NCI-H128 (cell line): ENCODE measurements around the gene GATA5.

Source experiments
- DNase-seq: peaks from one replicate; lab custom pipeline; 2025; ENCODE audit not compliant: unreplicated experiment; lab: John Stamatoyannopoulos, UW

GATA5 gene

DNA sequence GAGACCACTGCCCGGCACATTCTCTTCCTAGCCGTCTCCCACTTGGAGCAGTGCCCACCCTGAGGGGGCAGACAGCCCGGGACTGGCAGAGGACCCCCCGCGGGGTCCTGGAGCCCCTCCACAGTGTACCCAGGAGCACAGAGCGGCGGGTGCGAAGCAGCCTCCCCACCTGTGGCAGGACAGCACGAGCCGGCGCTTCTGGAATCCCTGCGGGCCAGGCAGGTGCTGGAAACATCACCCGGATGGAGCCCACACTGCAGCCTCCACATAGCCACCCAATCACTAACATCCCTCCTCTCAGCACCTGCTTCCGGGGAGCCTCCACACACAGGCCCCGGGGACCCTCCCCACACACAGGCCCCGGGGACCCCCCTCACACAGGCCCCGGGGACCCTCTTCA lies 18.7 kb downstream of the GATA5 start:
- no peak for DNase-seq

DNA sequence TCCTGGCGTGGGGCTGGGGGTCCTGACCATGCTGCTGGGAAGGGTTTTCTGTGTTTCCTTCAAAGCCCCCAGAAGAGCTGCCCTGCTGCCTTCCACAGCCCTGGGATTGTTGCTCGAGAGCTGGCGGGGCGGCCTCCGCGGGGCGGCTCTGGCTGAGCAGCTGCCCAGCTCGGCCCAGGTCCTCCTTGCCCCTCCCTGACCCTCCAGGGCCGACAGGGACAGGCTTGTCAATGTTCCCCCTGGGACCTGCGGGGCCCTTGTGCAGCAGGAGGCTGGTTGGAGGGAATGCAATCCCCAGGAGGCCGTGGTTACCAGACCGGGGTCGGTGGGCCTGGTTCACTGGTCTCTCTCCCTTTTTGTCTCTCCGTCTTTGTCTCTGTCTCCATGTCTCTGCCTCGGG lies 19.9 kb downstream of the GATA5 start:
- no peak for DNase-seq

DNA sequence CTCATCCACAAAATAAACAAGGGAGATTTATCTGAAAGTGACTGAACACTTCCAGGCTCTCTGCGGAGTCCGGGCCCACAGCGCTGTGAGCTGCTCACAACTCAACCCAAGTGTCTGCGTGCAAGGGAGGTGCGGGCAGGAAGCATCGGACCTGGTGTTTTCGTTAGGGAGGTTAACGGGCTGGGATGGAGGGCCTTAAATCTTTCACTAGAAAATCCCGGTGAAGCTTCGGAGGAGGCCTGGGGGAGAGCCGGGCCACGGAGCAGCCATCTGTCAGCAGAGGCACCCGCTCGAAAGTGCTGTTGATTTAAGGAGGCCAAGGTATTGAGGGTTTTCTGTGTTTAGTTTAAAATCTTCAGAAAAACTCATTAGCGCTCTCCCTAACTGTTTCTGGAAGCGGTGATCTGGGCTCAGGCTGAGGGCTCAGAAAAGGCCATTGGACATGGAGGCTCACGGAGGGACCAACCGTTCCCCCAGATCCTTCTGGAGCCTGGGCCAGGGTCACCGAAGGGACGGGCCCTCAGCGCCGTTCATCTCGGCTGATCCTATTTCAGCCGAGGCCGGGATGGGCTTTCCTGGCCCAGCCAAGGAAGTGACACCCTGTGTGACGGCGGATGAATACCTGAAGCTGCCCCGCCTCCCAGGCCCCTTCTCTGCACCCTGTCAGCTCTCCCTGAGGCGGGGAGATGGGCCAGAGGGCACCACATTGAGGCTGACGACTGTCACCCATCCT lies 20.7 kb downstream of the GATA5 start:
- no peak for DNase-seq

DNA sequence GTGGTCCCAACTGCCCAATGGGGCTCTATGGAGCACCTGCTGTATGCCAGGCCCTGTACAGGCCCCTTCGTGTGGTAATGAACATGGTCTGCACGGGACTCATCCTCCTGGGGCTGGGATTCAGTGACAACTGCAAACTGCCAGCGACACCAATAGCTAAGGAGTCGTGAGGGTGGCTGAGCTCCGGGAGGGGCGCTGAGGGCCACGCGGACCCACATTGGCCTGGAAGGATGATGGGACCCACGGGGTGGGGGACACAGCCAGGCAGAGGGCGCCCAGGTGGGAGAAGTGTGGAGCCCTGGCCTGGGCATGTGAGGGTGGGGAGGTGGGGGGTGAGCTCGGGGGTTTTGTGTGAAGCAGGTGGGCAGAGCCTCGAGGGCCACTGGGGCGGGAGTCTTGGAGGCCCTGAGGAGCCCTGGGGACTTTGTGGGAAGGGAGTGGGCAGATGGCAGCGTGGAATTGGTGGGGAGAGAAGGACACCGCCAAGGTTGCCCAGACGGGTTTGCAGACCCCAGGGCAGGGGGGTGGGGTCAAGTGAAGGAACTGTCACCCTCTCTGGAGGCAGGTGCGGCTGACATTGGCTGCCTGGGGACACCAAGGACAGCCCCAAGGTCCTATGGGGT lies 22.5 kb downstream of the GATA5 start:
- no peak for DNase-seq

DNA sequence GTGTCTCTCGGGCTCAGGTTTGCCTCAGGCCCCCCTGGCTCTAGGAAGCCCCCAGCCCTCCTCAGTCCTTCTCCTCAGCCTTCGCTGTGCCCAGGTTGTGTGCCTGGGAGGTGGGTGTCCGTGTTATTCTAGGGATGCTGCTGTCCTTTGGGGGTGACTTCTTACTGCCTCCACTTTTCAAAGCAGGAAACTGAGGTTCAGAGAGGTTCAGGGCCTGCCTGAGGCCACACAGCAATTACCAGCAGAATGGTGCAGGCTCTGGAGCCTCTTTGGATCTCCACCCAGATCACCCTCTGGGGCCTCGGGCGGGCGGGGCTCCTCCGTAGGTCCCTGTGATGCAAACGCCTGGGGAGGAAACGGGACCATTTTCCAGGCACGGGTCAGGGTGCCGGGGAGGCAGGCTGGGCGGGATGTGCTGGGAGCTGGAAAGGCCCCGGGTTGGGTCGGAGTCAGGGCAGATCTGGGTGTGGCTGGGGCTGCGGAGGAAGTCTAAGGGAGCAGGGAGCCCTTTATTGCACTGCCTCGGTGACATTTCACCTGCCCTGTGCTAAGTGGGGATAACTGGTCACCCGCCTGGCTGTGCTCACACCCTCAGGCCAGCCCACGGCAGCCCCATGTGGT lies 23.2 kb downstream of the GATA5 start:
- no peak for DNase-seq

DNA sequence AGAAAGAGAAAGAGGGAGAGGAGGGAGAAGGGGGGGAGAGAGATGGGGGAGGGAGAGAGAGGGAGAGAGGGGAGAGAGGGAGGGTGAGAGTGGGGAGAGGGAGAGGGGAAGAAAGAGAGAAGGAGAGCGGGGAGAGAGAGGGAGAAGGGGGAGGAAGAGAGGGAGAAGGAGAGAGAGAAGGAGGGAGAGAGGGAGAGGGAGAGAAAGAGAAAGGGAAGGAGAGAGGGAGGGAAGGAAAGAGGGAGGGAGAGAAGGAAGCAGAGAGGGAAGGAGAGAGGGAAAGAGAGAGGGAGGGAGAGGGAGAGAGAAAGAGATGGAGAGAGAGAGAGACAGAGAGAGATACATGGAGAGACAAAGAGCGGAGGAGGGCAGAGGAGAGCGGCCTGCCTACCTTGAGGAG lies 23.8 kb downstream of the GATA5 start:
- no peak for DNase-seq

DNA sequence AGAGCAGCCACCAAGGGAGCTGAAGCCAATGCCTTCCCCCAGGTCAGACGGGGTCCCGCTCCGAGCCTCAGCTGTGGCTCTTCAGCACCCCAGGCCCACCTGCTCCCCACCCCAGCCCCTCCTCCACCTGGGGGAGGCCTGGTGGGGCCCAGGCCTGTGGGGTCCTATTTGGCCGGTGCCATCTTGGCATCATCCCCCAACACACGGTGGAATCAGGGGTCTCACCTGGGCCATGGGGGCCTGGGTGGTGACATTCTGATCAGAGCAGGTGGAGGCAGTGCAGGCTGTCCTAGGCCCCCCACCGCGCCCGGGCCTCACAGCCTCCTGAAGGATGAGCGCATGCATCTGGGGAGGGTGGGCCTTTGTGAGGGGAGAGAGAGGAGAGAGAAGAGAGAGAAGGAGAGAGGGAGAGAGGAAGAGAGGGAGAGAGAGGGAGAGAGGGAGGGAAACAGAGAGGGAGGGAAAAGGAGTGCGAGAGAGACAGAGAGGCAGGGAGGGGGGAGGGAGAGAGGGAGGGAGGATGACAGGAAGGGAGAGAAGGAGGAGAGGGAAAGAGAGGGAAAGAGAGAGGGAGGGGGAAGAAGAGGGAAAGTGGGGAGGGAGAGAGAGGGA lies 24.5 kb downstream of the GATA5 start:
- no peak for DNase-seq

DNA sequence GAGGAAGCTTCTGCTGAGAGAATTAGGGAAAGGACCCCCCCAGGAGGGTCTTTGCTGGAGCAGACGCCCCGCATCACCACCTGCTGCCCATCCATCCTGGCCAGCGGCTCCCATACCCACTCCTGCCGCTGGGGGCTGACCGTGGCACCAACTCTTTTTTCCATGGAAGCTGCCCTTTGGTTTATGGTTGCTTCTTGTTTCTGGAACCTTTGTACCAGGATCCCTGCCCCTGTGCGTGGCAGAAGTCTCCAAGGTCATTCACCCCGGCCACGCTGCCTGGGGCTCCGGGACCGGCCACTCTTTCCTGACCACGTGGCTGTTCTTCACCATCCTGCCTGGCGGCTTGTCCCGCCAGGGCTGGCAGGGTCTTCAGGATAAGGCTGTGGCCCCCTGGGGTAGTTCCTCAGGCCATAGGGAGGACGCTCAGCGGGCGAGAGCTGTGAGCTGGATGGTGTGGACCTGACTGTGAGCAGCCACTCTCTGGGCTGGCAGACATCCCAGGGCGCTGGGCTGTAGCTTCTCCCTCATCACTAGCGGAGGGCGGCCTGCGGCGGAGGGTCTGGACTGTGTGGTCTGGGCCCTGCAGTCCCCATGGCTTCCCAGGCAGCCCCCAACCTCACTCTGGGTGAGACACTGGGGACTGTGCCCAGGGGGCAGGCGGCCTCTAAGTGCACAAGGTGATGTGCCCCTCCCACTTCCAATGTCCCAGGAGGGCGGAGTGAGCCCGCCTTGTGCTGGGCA lies 25.7 kb downstream of the GATA5 start:
- no peak for DNase-seq

DNA sequence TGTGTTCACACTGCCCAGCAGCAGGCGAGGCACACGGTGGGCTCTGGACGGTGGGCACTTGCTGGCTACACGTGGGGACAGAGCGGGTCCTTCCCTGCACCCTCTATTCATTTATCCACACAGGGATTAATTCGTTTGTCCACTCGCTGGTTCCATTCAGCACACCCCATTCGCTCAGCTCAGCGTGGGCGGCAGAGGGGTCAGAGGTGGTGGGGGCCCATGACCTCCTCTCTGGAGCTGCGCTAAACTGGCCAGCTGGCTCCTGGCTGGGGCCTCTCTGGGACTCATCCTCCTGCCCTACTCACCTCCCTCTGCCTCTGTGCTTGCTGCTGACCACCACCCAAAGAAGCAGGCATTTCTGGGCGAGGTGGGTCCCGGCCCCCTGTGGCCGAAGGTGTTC lies 27.0 kb downstream of the GATA5 start:
- DNase-seq = no peak

DNA sequence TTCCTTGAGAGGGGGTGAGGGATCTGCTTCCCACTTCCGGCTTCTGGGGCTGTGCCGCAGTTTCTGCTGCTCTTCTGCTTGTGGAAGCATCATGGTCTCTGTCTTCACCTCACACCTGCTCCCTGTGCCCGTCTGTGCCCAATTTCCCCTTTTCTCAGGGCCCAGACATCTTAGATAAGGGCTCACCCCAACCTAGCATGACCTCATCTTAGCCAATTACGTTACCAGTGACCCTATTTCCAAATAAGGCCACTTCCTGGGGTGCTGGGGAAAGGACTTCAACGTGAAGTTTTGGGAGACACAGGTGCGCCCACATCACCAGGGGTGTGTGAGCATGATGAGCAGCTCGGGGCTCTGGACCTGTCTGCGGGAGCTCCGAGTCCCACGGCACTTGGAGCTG lies 27.8 kb downstream of the GATA5 start:
- DNase-seq = no peak

DNA sequence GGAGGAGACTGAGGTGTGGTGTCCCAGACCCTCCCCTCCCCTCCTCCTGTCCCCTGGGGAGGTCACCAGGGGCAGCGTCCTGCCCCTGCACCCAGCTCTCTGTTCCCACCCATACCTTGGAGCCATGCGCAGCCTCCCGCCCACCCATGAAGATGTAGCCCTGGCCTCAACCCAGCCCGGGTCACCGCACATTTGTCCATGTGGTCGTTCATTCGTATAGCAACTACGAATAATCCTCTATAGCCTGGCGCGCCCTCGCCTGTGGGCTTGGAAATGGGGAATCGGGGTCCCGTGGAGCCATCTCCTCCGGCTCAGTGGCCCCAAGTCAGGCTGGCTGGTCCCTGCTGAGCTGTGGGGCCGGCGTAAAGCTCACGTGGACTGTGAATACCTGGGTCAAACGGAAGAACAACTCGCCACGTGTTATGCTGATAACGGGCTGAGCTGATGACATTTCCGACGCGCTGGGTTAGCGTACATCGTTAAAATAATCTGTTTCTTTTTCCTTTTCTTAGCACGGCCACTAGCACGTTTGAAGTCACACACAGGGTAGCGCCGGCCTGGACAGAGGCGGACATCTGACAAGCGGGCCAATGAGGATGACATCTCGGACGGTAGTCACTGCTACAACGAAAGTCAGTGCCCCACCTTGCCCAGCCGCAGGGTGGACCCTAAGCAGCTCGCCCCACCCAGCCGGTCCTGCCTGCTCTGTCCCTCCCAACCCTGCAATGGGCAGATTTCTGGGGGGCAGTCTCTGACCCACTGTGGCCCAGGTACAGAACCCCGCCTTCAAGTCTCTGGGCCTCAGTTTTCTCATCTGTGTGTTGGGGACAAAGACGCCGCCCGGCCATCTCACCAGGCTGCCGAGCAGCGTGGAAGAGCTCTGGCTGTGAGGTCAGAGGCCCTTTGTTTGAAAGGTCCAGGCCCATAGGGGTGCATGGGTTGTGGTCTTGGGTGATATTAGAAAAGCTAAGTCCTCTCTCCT lies 28.6 kb downstream of the GATA5 start:
- no peak for DNase-seq

DNA sequence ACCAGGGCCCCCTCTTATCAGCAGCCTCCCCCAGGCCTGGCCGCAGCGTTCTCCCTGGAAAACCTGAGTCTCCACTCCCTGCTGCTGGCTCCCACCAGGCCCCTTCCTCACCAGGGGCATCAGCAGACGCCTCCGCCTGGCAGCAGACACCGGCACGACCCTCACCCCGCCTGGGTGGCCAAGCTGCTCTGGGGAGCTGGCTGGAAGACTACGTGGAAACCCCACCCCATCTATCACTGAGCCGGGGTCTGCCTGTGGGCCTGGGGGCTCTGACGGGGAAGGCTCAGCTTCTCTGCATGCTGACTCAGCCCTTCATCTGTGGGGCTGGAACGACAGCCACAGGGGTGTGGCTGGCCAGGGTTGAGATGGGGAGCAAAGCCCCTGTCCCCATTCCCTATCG lies 29.3 kb downstream of the GATA5 start:
- no peak for DNase-seq

DNA sequence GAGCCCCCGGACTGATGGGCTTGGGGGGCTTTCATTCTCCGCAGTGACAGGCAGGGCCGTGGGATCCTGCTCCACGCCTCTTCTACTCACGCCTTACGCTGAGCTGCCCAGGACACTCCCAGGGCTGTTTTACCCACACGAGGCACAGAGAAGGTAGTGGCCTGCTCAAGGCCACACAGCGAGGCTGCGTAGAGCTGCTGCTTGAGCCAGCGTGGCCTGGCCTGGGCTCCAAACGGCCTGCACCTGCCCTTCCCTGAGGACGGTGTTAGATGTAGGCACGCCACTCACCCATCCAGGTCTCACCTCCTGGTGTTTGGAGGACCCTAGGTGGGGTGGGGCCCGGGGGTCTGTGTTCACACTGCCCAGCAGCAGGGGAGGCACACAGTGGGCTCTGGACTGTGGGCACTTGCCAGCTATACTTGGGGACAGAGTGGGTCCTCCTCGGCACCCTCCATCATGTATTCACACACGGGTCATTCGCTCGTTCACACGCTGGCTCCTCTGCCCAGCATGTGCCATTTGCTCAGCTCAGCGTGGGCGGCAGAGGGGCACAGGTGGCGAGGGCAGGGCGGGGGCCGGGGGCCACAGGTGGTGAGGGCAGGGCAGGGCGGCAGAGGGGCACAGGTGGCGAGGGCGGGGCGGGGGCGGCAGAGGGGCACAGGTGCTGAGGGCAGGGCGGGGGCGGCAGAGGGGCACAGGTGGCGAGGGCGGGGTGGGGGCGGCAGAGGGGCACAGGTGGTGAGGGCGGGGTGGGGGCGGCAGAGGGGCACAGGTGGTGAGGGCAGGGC lies 30.0 kb downstream of the GATA5 start:
- DNase-seq = no peak

DNA sequence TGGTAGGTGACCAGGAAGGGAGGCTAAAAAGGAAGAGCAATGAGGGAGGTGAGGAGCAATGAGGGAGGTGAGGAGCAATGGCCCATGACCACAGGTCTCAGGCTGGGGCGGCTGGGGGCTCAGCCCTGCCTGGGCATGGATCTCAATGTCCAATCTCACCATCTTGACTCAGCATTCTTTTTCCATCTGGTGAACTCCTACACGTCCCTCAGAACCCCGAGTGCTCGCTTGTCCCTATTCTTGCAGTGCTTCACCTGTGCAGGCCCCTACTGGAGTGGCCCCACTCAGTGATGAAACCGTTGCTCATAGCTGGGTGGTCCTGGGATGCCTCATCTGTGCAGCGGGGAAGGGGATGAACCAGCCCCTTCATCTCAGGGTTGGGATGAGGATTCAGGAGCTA lies 31.5 kb downstream of the GATA5 start:
- DNase-seq = no peak

DNA sequence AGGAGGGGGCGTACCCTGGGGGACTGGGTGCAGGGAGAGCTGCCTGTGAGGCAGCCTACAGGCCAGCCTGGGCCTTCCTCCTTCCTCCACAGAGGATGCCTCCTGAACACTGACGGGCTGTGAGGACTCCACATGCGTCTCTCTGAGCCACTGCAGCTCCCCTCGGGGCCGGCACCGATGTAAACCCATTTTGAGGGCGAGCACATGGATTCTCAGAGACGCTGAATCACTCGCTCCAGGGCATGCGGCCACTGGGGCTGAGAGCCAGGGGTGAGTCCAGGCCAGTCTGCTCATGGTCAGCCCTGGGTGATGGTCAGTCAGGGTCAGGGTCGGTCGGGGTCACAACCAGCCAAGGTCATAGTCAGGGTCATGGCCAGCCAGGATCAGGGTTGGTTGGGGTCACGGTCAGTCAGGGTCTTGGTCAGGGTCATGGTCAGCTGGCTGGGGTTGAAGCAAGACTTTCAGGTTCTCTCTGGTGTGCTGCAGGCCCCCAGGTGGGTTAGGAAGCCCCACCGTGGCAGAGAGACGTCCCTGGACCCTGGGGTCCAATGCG lies 33.7 kb downstream of the GATA5 start:
- DNase-seq = no peak

DNA sequence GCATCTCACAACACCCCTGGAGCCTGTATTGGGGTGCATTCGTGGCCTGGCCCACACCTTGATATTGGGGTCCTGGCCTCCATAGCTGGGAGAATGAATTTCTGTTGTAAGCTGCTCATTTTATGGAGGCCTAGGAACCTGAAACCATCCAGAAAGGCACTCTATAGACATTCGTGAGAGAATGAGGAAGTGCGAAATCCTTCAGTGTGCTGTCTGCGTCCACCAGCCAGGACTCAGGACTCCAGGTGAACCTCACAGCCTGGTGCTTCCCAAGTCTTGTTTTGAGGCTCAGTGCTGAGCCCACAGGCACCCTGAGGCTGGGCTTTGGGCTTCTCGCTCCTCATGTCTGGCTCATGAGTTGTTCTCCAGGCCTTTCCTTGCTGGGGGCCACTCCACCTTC lies 36.6 kb downstream of the GATA5 start:
- DNase-seq = no peak

DNA sequence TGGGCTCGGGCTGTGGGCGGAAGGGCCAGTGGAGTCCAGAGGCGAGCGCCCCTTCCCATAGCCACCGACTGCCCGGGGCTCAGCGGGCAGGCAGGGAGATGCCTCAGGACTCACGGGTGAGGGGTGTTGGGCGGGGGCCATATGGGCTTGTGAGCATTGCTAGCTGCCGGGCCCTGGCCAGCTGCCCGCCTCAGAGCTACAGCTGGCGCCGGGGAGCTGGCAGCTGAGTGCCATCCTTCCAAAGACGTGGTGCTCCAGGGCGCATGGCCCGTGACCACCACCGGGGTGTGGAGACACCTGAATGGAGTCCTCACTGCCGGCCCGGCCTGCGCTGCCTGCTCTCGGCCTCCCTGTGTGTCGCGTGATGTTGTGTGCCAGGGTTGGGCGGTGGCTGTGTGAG lies 37.9 kb downstream of the GATA5 start:
- peak; percentile 14 for DNase-seq

DNA sequence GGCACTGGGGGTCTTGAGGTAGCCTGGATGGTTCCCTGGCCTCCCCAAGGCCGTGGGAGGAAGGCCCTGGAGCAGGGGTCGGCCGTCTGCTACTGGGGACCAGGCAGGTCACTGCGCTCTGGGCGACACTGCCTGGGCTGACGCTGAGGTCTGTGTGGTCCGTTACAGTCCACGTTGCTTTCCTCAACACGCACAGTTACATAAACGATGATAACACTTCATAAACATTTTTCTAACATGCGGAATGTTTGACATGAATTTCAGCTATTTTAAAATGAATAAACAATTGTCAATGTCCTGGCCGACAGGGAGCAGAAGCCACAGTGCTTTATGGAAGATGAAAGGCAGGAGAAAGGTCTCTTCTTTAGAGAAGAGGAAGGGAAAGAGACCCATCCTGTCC lies 38.3 kb downstream of the GATA5 start:
- no peak for DNase-seq

DNA sequence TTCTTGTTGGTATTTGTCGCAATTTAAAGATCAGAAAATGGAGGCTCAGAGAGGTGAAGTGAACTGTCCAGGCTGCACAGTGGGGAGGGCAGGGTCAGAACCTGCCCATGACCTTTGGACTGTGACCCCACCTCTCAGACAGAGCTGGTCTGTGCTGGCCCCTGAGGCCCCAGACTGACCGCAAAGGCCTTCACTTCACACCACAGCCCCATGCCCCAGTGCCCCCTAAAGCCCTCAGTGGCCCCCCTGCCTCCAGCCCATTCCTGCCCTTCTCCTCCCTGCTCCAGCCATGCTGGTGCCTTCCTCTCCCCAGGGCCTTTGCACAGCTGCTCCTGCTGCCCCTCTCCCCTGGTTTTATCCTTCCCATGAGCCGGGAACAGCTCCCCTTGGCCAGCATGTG lies 39.1 kb downstream of the GATA5 start:
- DNase-seq = no peak
